CD14-positive monocyte (primary cell): ENCODE data around the gene PIEZO2. TPM values are rescaled to one million over a fixed set of nuclear protein-coding genes. Genes with fewer than 3 reads are reported as not detected.

Source experiments
- DNase-seq, 3 donors: peaks; one replicate each; pipeline ENCODE4 v3.0.0-alpha.2; 2011 to 2022
- H2AFZ ChIP-seq: 2 replicates; pipeline ENCODE4 v1.6.0; 2012; ENCODE audit warnings: mild to moderate bottlenecking, low read depth, low read length, inconsistent platforms; ENCODE audit not compliant: insufficient read depth, poor library complexity, severe bottlenecking
- H3K27ac ChIP-seq, 2 donors: 1 replicate in 1 of 2; 2 replicates in 1 of 2; pipeline ENCODE4 v1.5.1; 2012 to 2013; ENCODE audit warnings: low read length in 2 of 2, control low read depth in 1 of 2, inconsistent platforms in 1 of 2, low read depth in 1 of 2, mild to moderate bottlenecking in 1 of 2
- H3K27me3 ChIP-seq, 2 donors: one replicate each; pipeline versions ENCODE4 v1.6.0 to v1.6.1; 2011 to 2013; ENCODE audit warnings: low read length in 2 of 2; ENCODE audit not compliant: control insufficient read depth in 2 of 2, insufficient read depth in 2 of 2
- H3K36me3 ChIP-seq, 2 donors: replicated peaks in 1 of 2; 1 replicate in 1 of 2; 2 replicates in 1 of 2; pipeline versions ENCODE4 v1.5.1 to v1.6.1; 2012 to 2013; ENCODE audit warnings: low read length in 2 of 2, control low read depth in 1 of 2, inconsistent platforms in 1 of 2, mild to moderate bottlenecking in 1 of 2; ENCODE audit not compliant: insufficient read depth in 2 of 2, control insufficient read depth in 1 of 2
- H3K4me1 ChIP-seq, 2 donors: 1 replicate in 1 of 2; 2 replicates in 1 of 2; pipeline versions ENCODE4 v1.5.1 to v1.6.1; 2012 to 2013; ENCODE audit warnings: low read length in 2 of 2, control low read depth in 1 of 2, inconsistent platforms in 1 of 2, mild to moderate bottlenecking in 1 of 2, moderate library complexity in 1 of 2; ENCODE audit not compliant: insufficient read depth in 2 of 2, control insufficient read depth in 1 of 2
- H3K4me2 ChIP-seq: replicated peaks from 2 replicates; pipeline ENCODE3; 2012; ENCODE audit warnings: low read length, moderate library complexity, mild to moderate bottlenecking; ENCODE audit not compliant: poor library complexity, severe bottlenecking; ENCODE audit errors: extremely low read depth
- H3K4me3 ChIP-seq, 3 experiments: fragments of 200-600 bp in 1 of 3; sonication (generic) in 1 of 3; replicated peaks in 1 of 3; 1 replicate in 2 of 3; 2 replicates in 1 of 3; pipeline ENCODE4 v1.5.1; 2011 to 2013; ENCODE audit warnings: low read length in 3 of 3, mild to moderate bottlenecking in 3 of 3, control low read depth in 2 of 3, low read depth in 2 of 3, inconsistent platforms in 1 of 3, moderate library complexity in 1 of 3
- H3K79me2 ChIP-seq: 2 replicates; pipeline ENCODE4 v1.6.0; 2012; ENCODE audit warnings: mild to moderate bottlenecking, control low read depth, inconsistent platforms, low read length, moderate library complexity; ENCODE audit not compliant: insufficient read depth
- H3K9ac ChIP-seq: 2 replicates; pipeline ENCODE4 v1.6.0; 2017; ENCODE audit warnings: low read length, mild to moderate bottlenecking; ENCODE audit not compliant: insufficient read depth, poor library complexity, severe bottlenecking
- H3K9me3 ChIP-seq, 2 donors: replicated peaks in 1 of 2; 1 replicate in 1 of 2; 2 replicates in 1 of 2; pipeline versions ENCODE4 v1.5.1 to v1.6.1; 2012 to 2013; ENCODE audit warnings: low read length in 2 of 2, control low read depth in 1 of 2; ENCODE audit not compliant: control insufficient read depth in 1 of 2, insufficient read depth in 1 of 2
- H4K20me1 ChIP-seq: 2 replicates; pipeline ENCODE4 v1.6.0; 2012; ENCODE audit warnings: mild to moderate bottlenecking, low read length, control low read depth, moderate library complexity; ENCODE audit not compliant: insufficient read depth
- H3K27ac Mint-ChIP-seq, 7 donors: one replicate each; pipeline ENCODE4 v1.8.0; 2020; ENCODE audit warnings: mild to moderate bottlenecking in 7 of 7, mixed read lengths in 7 of 7, moderate library complexity in 6 of 7, inconsistent platforms in 2 of 7
- H3K27me3 Mint-ChIP-seq, 3 donors: one replicate each; pipeline ENCODE4 v1.8.0; 2021 to 2022; ENCODE audit warnings: low read depth in 3 of 3, mild to moderate bottlenecking in 3 of 3, mixed read lengths in 3 of 3, moderate library complexity in 3 of 3, inconsistent platforms in 1 of 3
- H3K36me3 Mint-ChIP-seq, 2 donors: one replicate each; pipeline ENCODE4 v1.8.0; 2020; ENCODE audit warnings: mixed read lengths in 2 of 2, inconsistent platforms in 1 of 2, mild to moderate bottlenecking in 1 of 2
- H3K4me1 Mint-ChIP-seq: one replicate; pipeline ENCODE4 v1.8.0; 2020; ENCODE audit warnings: mild to moderate bottlenecking, mixed read lengths
- H3K4me3 Mint-ChIP-seq, 2 donors: one replicate each; pipeline ENCODE4 v1.8.0; 2020; ENCODE audit warnings: mild to moderate bottlenecking in 2 of 2, mixed read lengths in 2 of 2, moderate library complexity in 1 of 2
- H3K9me3 Mint-ChIP-seq, 7 donors: one replicate each; pipeline ENCODE4 v1.8.0; 2020 to 2022; ENCODE audit warnings: mixed read lengths in 7 of 7, mild to moderate bottlenecking in 6 of 7, moderate library complexity in 6 of 7, inconsistent platforms in 2 of 7
- WGBS: methylation state at CpG from one replicate; pipeline ENCODE4 v1.1.5; 2013; ENCODE audit warnings: missing lambda C conversion rate; ENCODE audit not compliant: insufficient coverage; 5-methylcytosine and 5-hydroxymethylcytosine counted together
- intact Hi-C, 2 donors: fragments of 100-400 bp; cut with micrococcal nuclease; formaldehyde crosslinking; loops; one replicate each; pipeline versions ENCODE4 v1.15.0 to v1.15.1; 2023
- polyA plus RNA-seq, 3 donors: library from polyadenylated mRNA; depleted of rRNA in 1 of 3; unstranded in 2 of 3; stranded (reverse) in 1 of 3; fragments of 300-500 nt in 2 of 3; fragments of >200 nt in 1 of 3; fragmentation: Illumina TruSeq in 2 of 3; gene quantifications; 1 replicate in 2 of 3; 2 replicates in 1 of 3; pipeline ENCODE4 v1.2.3, GENCODE V29; 2012 to 2021
- TF ChIP-seq, protein P1 (sequence below): fragments of 200-600 bp; IDR thresholded peaks from one replicate; pipeline ENCODE4 v1.8.0; 2022; ENCODE audit warnings: antibody characterized with exemption, mild to moderate bottlenecking

PIEZO2 gene
- polyA plus RNA-seq, 3 donors = not detected

GRCh38 chr18:10705786-10706185 is 443.6 kb downstream of the PIEZO2 start:
- no peaks in the 10 kb centered on the region for H4K20me1 ChIP-seq
- WGBS = 93% methylated on average over 3 of the region's 3 CpGs
- Mint-ChIP-seq H3K27me3 (peaks cover 4 to 5% (median 4%) of the 10 kb centered on the region in 3 donors), H3K4me1 (no peaks in the 10 kb centered on the region), H3K36me3 (no peaks in the 10 kb centered on the region), H3K9me3 (no peaks in the 10 kb centered on the region), H3K27ac (no peak overlapping the region), H3K4me3 (no peak overlapping the region)
- no peak overlapping the region for H2AFZ ChIP-seq
- H3K27me3 ChIP-seq = no peaks in the 10 kb centered on the region
- intact Hi-C loops = no loop called here
- TF ChIP-seq, protein P1, sequence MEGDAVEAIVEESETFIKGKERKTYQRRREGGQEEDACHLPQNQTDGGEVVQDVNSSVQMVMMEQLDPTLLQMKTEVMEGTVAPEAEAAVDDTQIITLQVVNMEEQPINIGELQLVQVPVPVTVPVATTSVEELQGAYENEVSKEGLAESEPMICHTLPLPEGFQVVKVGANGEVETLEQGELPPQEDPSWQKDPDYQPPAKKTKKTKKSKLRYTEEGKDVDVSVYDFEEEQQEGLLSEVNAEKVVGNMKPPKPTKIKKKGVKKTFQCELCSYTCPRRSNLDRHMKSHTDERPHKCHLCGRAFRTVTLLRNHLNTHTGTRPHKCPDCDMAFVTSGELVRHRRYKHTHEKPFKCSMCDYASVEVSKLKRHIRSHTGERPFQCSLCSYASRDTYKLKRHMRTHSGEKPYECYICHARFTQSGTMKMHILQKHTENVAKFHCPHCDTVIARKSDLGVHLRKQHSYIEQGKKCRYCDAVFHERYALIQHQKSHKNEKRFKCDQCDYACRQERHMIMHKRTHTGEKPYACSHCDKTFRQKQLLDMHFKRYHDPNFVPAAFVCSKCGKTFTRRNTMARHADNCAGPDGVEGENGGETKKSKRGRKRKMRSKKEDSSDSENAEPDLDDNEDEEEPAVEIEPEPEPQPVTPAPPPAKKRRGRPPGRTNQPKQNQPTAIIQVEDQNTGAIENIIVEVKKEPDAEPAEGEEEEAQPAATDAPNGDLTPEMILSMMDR = no peak
- no peak overlapping the region for H3K4me3 ChIP-seq
- H3K9me3 ChIP-seq = no peaks in the 10 kb centered on the region
- no peak overlapping the region for H3K9ac ChIP-seq
- no peak overlapping the region for H3K27ac ChIP-seq
- DNase-seq = no peak
- H3K4me1 ChIP-seq = no peaks in the 10 kb centered on the region
- no peak overlapping the region for H3K4me2 ChIP-seq
- H3K36me3 ChIP-seq = no peaks in the 10 kb centered on the region
- no peaks in the 10 kb centered on the region for H3K79me2 ChIP-seq

DNA sequence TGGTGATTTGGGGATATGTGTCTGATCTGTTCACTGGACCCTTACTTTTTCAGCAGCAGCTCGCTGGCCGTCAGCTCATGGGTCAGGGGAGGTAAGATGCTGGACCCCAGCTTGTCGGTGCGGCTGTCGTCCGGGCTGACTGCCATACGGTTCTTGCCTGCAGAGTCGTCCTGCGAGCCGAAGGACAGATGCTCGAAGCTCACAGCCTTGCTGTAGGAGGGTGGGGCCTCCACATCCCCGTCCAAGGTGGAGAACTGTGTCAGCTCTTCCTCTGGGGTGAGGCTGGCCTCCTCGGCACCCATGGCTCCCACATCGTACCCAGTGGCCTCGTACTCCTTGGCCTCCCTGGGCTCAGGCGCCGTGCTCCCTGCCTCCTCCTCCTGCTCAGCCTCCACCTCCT is 444.1 kb downstream of the PIEZO2 start:
- TF ChIP-seq, protein P1 = no peak
- Mint-ChIP-seq H3K36me3 (no peaks in the 10 kb centered on the region), H3K9me3 (no peaks in the 10 kb centered on the region), H3K27ac (no peak overlapping the region), H3K27me3 (peaks cover 4 to 5% (median 4%) of the 10 kb centered on the region in 3 donors), H3K4me3 (no peak overlapping the region), H3K4me1 (no peaks in the 10 kb centered on the region)
- Histone ChIP-seq H3K9me3 (no peaks in the 10 kb centered on the region), H3K27ac (no peak overlapping the region), H3K9ac (no peak overlapping the region), H3K79me2 (no peaks in the 10 kb centered on the region), H2AFZ (no peak overlapping the region), H3K4me1 (no peaks in the 10 kb centered on the region), H4K20me1 (no peaks in the 10 kb centered on the region), H3K4me2 (no peak overlapping the region), H3K27me3 (no peaks in the 10 kb centered on the region), H3K4me3 (no peak overlapping the region), H3K36me3 (no peaks in the 10 kb centered on the region)
- DNase-seq = no peak
- intact Hi-C loops = no loop called here
- 97% methylated on average over 17 of the region's 17 CpGs for WGBS
